Thymus (tissue), 11 donors: Measurements from ENCODE around the gene HMOX2. TPM values are rescaled to one million over a fixed set of nuclear protein-coding genes. Genes with fewer than 3 reads are reported as not detected.

Experiments
- DNase-seq, 9 donors: peaks; one replicate each; pipeline ENCODE4 v3.0.0-alpha.2; 2013; ENCODE audit warnings: low spot score in 9 of 9, low read depth in 6 of 9, missing footprints in 1 of 9
- H3K27ac ChIP-seq, 2 donors: one replicate each; pipeline ENCODE4 v1.5.1; 2013; ENCODE audit warnings: control low read depth in 1 of 2, low read depth in 1 of 2, low read length in 1 of 2, mild to moderate bottlenecking in 1 of 2, moderate library complexity in 1 of 2
- H3K27me3 ChIP-seq, 2 donors: one replicate each; pipeline ENCODE4 v1.5.1; 2013; ENCODE audit warnings: low read length in 1 of 2; ENCODE audit not compliant: control insufficient read depth in 2 of 2, insufficient read depth in 1 of 2
- H3K36me3 ChIP-seq, 2 donors: one replicate each; pipeline ENCODE4 v1.5.1; 2013; ENCODE audit warnings: low read length in 1 of 2, mild to moderate bottlenecking in 1 of 2, moderate library complexity in 1 of 2; ENCODE audit not compliant: control insufficient read depth in 2 of 2, insufficient read depth in 2 of 2
- H3K4me1 ChIP-seq, 2 donors: one replicate each; pipeline ENCODE4 v1.5.1; 2013; ENCODE audit warnings: low read length in 2 of 2; ENCODE audit not compliant: control insufficient read depth in 2 of 2, insufficient read depth in 2 of 2
- H3K4me3 ChIP-seq, 2 donors: one replicate each; pipeline ENCODE4 v1.5.1; 2013; ENCODE audit warnings: low read length in 2 of 2, control low read depth in 1 of 2, mild to moderate bottlenecking in 1 of 2
- H3K9me3 ChIP-seq, 2 donors: one replicate each; pipeline ENCODE4 v1.5.1; 2013; ENCODE audit warnings: low read length in 1 of 2, mild to moderate bottlenecking in 1 of 2; ENCODE audit not compliant: control insufficient read depth in 2 of 2, insufficient read depth in 1 of 2
- WGBS: extraction: QIAGEN DNeasy Blood & Tissue Kit; methylation state at CpG from one replicate; pipeline ENCODE4 v1.1.7; 2013; 5-methylcytosine and 5-hydroxymethylcytosine counted together
- polyA plus RNA-seq: library from polyadenylated mRNA; stranded (reverse); fragments of 200-250 nt; gene quantifications from one replicate; pipeline ENCODE4 v1.2.3, GENCODE V29; 2013
- total RNA-seq: library from RNA; stranded (reverse); fragments of 120-200 nt; gene quantifications from one replicate; pipeline ENCODE4 v1.2.4, GENCODE V29; 2013
- donor health status: healthy.

The HMOX2 gene
- total and polyA plus RNA-seq, 2 donors = 38.3 to 54.0 TPM

DNA sequence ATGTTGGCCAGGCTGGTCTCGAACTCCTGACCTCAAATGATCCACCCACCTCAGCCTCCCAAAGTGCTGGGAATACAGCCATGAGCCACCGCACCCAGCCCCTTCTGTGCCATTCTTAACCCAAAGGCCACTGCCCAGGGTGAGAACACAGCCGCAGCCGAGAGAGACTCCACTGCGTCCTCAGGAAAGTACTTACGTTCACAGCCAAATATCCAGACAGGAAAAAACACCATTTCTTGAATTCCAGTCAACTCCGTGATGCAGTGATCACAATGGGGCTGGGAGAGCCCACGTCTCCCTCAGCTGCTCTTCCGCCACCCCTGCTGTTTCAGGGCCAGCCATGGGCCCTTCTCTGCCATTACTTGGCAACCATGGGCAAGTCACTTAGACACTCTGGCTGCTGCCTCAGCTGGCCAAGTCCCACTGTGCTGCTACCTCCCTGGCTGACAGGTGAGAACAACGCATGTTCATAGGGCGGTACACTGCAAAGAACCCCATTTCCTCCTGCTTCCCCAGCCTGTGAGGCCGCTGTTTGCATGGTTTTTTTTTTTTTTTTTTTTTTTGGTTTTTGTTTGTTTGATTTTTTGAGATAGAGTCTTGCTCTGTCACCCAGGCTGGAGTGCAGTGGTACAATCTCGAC is 58.1 kb downstream of the HMOX2 start:
- WGBS = 83% methylated on average over 13 of the region's 13 CpGs
- H3K4me1 ChIP-seq = peaks cover 28 to 84% of the 10 kb centered on the region in 2 donors
- peak in 3 of 9 donors; percentile 47 to 78 (median 58) for DNase-seq
- peaks cover 1 to 7% of the 10 kb centered on the region in 2 donors for H3K9me3 ChIP-seq
- peaks cover 8 to 14% of the 10 kb centered on the region in 2 donors for H3K36me3 ChIP-seq
- H3K4me3 ChIP-seq = no peak overlapping the region
- H3K27ac ChIP-seq = peak overlapping the region; percentile 61 to 68
- peaks cover 0 to 15% of the 10 kb centered on the region in 2 donors for H3K27me3 ChIP-seq

GRCh38 chr16:4535627-4536108 is 59.5 kb downstream of the HMOX2 start:
- Histone ChIP-seq H3K4me1 (peaks cover 18 to 70% of the 10 kb centered on the region in 2 donors), H3K9me3 (peaks cover 1 to 17% of the 10 kb centered on the region in 2 donors), H3K4me3 (no peak overlapping the region), H3K36me3 (peaks cover 8 to 14% of the 10 kb centered on the region in 2 donors), H3K27ac (no peak overlapping the region), H3K27me3 (peaks cover 0 to 15% of the 10 kb centered on the region in 2 donors)
- WGBS = 78% methylated on average over 7 of the region's 7 CpGs
- DNase-seq = no peak

DNA sequence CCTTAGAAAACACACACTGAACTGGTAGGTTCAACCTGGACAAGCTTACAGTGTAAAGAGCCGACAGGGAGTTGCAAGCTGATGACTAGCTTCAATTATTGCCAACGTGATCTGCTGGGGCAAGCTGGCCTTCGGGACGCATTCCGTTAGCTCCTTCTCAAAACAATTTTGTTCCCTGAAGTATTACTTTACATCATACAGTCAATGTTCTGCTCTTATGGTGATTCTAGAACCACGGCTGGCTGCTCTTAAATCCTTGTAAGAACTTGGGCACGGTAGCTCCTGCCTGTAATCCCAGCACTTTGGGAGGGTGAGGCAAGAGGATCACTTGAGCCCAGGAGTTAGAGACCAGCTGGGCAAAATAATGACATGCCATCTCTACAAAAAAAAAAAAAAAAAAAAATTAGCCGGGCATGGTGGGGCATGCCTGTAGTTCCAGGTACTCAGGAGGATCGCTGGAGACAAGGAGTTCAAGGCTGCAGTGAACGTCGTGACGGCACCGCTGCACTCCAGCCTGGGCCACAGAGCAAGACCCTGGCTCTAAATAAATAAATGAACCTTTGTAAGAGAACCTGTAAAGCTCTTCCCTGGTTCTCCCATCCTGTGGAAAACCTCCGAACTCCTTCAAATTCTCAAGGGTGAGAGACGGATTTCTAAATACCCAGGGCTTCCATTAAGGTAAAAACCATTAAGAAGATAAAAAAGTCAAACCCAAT is 60.4 kb downstream of the HMOX2 start:
- 94% methylated on average over 15 of the region's 15 CpGs for WGBS
- Histone ChIP-seq H3K27ac (no peak overlapping the region), H3K36me3 (peaks cover 8 to 13% of the 10 kb centered on the region in 2 donors), H3K4me3 (no peak overlapping the region), H3K9me3 (peaks cover 1 to 17% of the 10 kb centered on the region in 2 donors), H3K27me3 (peaks cover 0 to 15% of the 10 kb centered on the region in 2 donors), H3K4me1 (peaks cover 18 to 61% of the 10 kb centered on the region in 2 donors)
- no peak for DNase-seq

DNA sequence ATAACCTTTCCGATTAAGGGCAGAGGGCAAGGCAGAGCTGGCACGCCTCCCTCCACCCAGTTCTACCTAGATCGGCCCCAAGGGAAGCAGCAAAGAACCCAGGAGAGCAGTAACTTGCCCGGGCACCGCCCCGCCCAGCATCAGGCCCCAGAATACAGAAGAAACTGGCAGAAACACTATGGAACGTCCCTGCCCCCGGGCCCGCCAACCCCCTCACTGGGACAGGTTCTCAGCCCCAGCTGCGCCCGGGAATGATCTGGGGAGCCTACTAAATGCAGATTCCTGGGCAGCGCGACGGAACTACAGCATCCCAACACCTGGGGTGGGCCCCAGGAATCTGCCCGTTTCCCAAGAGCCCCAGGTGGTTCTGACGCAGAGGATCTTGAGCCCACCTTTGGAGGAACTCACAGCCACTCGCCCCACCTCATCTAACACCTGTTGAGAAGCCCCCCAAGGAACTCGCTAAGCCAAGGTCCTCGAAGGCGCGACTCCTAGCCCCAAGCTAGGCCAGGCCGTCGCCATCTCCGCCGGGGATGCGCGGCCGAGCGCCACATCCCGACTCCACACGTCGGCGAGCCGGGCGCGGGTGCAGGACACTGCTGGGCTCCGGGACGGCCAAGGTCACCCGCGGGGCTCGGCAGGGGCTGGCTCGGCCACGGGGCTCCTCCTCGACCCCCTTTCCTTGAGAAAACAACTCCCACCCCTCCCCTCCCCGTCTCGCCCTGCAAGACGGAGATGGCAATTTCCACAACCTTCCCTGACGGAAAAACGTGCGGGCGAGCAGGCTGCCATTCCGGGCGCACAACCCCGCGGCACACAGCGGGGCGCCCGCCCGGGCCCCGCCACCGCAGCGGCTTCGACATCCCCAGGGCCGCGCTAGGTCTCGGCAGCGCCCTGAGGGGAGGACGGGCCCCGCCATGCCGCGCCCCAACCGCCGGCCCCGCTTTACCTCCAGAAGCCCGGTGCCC is 61.5 kb downstream of the HMOX2 start:
- Histone ChIP-seq H3K4me1 (peaks cover 18 to 52% of the 10 kb centered on the region in 2 donors), H3K36me3 (peaks cover 3% of the 10 kb centered on the region in 2 donors), H3K27me3 (peaks cover 0 to 15% of the 10 kb centered on the region in 2 donors), H3K4me3 (peak overlapping the region; percentile 61 to 85), H3K9me3 (peaks cover 1 to 17% of the 10 kb centered on the region in 2 donors), H3K27ac (peak overlapping the region in 1 of 2 donors; percentile 80)
- WGBS = 20% methylated on average over 75 of the region's 75 CpGs
- no peak for DNase-seq

- peak within 1 kb of the TSS; percentile 61 to 85 for H3K4me3 ChIP-seq
- peaks cover 1 to 17% of the 10 kb centered on the region in 2 donors for H3K9me3 ChIP-seq
- DNase-seq = peak; percentile 80 to 95 (median 87)
- H3K27ac ChIP-seq = peak within 1 kb of the TSS; percentile 58 to 80
- peaks cover 0 to 15% of the 10 kb centered on the region in 2 donors for H3K27me3 ChIP-seq
- peaks cover 18 to 43% of the 10 kb centered on the region in 2 donors for H3K4me1 ChIP-seq
- peaks cover 0 to 2% of the 10 kb centered on the region in 2 donors for H3K36me3 ChIP-seq
- 6% methylated on average over 67 of the region's 67 CpGs for WGBS
Measured at GRCh38 chr16:4538350-4539235, 62.4 kb downstream of the HMOX2 start, which contains the start of gene CDIP1. Gene CDIP1 (minus strand): TSS chr16:4538773. CDS start chr16:4514130, 24,643 bp downstream.

DNA sequence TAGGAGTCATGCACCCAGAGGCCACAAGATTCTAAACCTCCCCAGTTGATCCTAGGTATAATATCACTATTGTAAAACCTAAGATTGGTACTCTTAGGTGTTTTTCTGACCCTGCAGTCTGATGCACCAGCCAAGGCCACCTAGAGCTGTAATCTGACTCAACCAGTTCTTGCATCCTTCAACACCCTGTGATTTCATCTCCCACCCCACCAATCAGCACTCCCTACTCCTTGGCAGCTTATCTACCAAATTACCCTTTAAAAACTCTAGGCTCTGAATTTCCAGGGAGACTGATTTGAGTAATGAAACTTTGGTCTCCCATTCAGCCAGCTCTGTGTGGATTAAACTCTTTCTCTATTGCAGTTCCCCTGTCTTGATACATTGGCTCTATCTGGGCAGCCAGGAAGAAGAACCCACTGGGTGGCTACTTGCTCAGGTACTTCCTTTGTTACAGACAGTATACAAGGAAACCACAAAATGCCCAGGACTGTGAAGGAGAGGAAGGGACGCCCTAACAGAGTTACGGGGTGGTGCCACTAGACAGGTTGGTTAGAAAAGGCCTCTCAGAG is 63.6 kb downstream of the HMOX2 start:
- peaks cover 1 to 17% of the 10 kb centered on the region in 2 donors for H3K9me3 ChIP-seq
- H3K4me3 ChIP-seq = no peak overlapping the region
- 96% methylated on average over 2 of the region's 2 CpGs for WGBS
- H3K27me3 ChIP-seq = peaks cover 0 to 15% of the 10 kb centered on the region in 2 donors
- no peak overlapping the region for H3K27ac ChIP-seq
- no peaks in the 10 kb centered on the region for H3K36me3 ChIP-seq
- H3K4me1 ChIP-seq = peaks cover 14 to 31% of the 10 kb centered on the region in 2 donors
- no peak for DNase-seq

DNA sequence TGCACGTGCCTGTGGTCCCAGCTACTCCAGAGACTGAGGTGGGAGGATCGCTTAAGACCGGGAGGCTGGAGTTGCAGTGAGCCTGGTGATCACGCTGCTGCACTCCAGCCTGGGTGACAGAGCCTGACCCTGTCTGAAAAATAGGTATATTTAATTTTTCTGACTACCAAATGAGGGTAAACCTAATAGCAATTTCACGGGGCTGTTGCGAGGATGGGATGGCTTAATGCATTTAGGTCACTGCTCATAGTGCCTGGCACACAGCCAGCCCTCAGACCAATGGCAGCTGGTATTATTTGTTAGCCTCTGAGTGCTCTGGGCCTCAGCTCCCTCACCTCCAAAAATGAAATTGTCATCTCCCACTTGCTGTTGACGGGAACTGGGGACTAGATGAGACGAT is 68.3 kb downstream of the HMOX2 start:
- H3K9me3 ChIP-seq = peaks cover 0 to 8% of the 10 kb centered on the region in 2 donors
- no peak overlapping the region for H3K27ac ChIP-seq
- DNase-seq = no peak
- 96% methylated on average over 8 of the region's 8 CpGs for WGBS
- peaks cover 0 to 9% of the 10 kb centered on the region in 2 donors for H3K4me1 ChIP-seq
- no peaks in the 10 kb centered on the region for H3K36me3 ChIP-seq
- H3K27me3 ChIP-seq = no peaks in the 10 kb centered on the region
- no peak overlapping the region for H3K4me3 ChIP-seq
